Globus pallidus (tissue), 1 donor: ENCODE results near the gene EPHB6.

Experiments
- DNase-seq: peaks from one replicate; pipeline ENCODE4 v3.0.0-alpha.2; 2015; ENCODE audit warnings: low spot score

Gene EPHB6

GRCh38 chr7:142896151-142896550 lies 41.3 kb downstream of the EPHB6 start:
- no peak for DNase-seq

GRCh38 chr7:142896741-142897379 lies 42.0 kb downstream of the EPHB6 start:
- no peak for DNase-seq

- DNase-seq = no peak
Measured at GRCh38 chr7:142897691-142898090, 42.8 kb downstream of the EPHB6 start.

- DNase-seq = no peak
Measured at GRCh38 chr7:142898377-142899170, 43.7 kb downstream of the EPHB6 start.

- no peak for DNase-seq
Measured at GRCh38 chr7:142899661-142900060, 44.8 kb downstream of the EPHB6 start.

GRCh38 chr7:142901426-142902259 lies 46.8 kb downstream of the EPHB6 start:
- DNase-seq = no peak

- DNase-seq = no peak
Measured at GRCh38 chr7:142904128-142904527, 49.3 kb downstream of the EPHB6 start.

GRCh38 chr7:142905759-142906158 lies 50.9 kb downstream of the EPHB6 start:
- DNase-seq = no peak

GRCh38 chr7:142906643-142907042 lies 51.8 kb downstream of the EPHB6 start:
- no peak for DNase-seq

GRCh38 chr7:142908290-142908689 lies 53.4 kb downstream of the EPHB6 start:
- no peak for DNase-seq

GRCh38 chr7:142908921-142909890 lies 54.3 kb downstream of the EPHB6 start:
- DNase-seq = peak; percentile 37

- DNase-seq = no peak
Measured at GRCh38 chr7:142910031-142910433, 55.2 kb downstream of the EPHB6 start.

GRCh38 chr7:142910481-142910880 lies 55.6 kb downstream of the EPHB6 start:
- no peak for DNase-seq

GRCh38 chr7:142913051-142913450 lies 58.2 kb downstream of the EPHB6 start:
- DNase-seq = no peak

GRCh38 chr7:142913566-142913965 lies 58.7 kb downstream of the EPHB6 start:
- DNase-seq = no peak

GRCh38 chr7:142914121-142914520 lies 59.2 kb downstream of the EPHB6 start:
- no peak for DNase-seq

GRCh38 chr7:142915315-142915714 lies 60.4 kb downstream of the EPHB6 start:
- no peak for DNase-seq

GRCh38 chr7:142916508-142916907 lies 61.6 kb downstream of the EPHB6 start:
- DNase-seq = no peak

GRCh38 chr7:142917447-142917846 lies 62.6 kb downstream of the EPHB6 start:
- no peak for DNase-seq

- DNase-seq = no peak
Measured at GRCh38 chr7:142918901-142919300, 64.0 kb downstream of the EPHB6 start.

- DNase-seq = no peak
Measured at GRCh38 chr7:142919656-142920055, 64.8 kb downstream of the EPHB6 start.
